ENCODE results near the gene TXNIP. TPM values are rescaled to one million over a fixed set of nuclear protein-coding genes. Genes with fewer than 3 reads are reported as not detected.

TXNIP gene
- total and polyA plus RNA-seq, 8 donors, result 280 to 539 (median 379) TPM

GRCh38 chr1:145997016-145997717 lies 788 bp upstream of the TXNIP start:
- Histone ChIP-seq H3K36me3 (peaks cover 0 to 33% of the 10 kb centered on the region in 2 donors), H3K4me1 (peaks cover 20 to 74% of the 10 kb centered on the region in 2 donors), H3K4me3 (peak overlapping the region; percentile 24 to 96), H3K27ac (peak overlapping the region; percentile 92), H3K27me3 (no peaks in the 10 kb centered on the region), H3K9me3 (no peaks in the 10 kb centered on the region)
- TF ChIP-seq CTCF (IDR thresholded peaks at IDR 0.05), result no peak
- ATAC-seq (peak; percentile 4), DNase-seq (peak in 1 of 4 donors; percentile 30)
- intact Hi-C loops (cut with DNase I), result no loop called here

DNA sequence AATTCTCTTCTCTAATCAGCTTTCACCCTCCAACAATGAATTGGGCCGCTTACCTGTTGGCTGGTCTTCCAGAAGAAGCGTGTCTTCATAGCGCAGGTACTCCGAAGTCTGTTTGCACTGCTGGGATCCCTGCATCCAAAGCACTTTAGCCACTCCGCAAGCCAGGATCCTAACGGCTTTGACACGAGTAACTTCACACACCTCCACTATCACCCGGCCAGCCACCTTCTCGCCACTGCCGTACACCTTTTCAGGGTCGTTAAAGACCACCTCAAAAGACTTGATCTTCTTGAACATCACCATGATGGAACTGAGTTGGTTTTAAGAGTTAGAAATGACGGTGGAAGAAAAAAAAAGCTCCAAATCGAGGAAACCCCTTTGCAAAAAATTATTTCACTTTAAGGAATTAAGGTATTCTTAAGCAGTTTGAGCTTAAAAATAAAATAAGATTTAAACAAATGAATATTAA lies 381 bp downstream of the TXNIP start:
- Histone ChIP-seq H3K27me3 (no peaks in the 10 kb centered on the region), H3K27ac (peak overlapping the region; percentile 92), H3K4me1 (peaks cover 21 to 75% of the 10 kb centered on the region in 2 donors), H3K9me3 (no peaks in the 10 kb centered on the region), H3K4me3 (peak overlapping the region; percentile 64 to 96), H3K36me3 (peaks cover 0 to 40% of the 10 kb centered on the region in 2 donors)
- intact Hi-C loops (cut with DNase I), result no loop called here
- no peak for TF ChIP-seq CTCF (IDR thresholded peaks at IDR 0.05)
- DNase-seq, result peak in 1 of 4 donors; percentile 38
- peak; percentile 4 for ATAC-seq

DNA sequence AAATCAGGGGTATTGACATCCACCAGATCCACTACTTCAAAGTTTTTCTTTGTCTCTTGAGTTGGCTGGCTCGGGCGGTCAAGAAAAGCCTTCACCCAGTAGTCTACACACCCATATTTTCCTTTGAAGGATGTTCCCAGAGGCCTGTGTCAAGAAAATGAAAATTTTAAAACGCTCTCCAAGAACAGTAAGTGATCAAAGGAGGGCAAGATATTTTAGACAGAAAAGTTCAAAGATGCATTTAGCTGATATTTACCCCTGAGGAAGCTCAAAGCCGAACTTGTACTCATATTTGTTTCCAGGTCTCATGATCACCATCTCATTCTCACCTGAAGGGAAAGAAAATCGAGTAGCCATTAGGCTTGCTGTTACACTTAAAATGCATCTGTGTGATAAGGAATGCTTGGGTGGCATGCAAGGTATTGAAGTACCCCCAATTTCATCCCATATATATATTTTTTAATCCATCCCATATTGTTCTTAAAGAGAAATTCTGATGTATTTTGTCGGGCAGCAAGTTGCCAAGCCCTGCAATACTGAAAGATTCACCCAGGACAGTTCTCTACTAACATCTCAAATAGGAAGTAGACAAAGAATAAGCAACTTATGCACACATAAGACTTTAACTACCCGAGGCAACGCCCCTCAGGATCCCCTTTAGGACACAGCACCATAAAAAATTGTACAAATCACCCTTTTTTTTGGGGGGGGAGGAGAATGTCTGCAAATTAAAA lies 1.1 kb downstream of the TXNIP start:
- intact Hi-C loops (cut with DNase I), result no loop called here
- Histone ChIP-seq H3K9me3 (no peaks in the 10 kb centered on the region), H3K27ac (peak overlapping the region; percentile 92), H3K36me3 (peaks cover 0 to 40% of the 10 kb centered on the region in 2 donors), H3K4me1 (peaks cover 21 to 74% of the 10 kb centered on the region in 2 donors), H3K27me3 (no peaks in the 10 kb centered on the region), H3K4me3 (peak overlapping the region; percentile 64 to 96)
- TF ChIP-seq CTCF (IDR thresholded peaks at IDR 0.05), result no peak
- peak in 1 of 4 donors; percentile 25 for DNase-seq
- ATAC-seq, result no peak

DNA sequence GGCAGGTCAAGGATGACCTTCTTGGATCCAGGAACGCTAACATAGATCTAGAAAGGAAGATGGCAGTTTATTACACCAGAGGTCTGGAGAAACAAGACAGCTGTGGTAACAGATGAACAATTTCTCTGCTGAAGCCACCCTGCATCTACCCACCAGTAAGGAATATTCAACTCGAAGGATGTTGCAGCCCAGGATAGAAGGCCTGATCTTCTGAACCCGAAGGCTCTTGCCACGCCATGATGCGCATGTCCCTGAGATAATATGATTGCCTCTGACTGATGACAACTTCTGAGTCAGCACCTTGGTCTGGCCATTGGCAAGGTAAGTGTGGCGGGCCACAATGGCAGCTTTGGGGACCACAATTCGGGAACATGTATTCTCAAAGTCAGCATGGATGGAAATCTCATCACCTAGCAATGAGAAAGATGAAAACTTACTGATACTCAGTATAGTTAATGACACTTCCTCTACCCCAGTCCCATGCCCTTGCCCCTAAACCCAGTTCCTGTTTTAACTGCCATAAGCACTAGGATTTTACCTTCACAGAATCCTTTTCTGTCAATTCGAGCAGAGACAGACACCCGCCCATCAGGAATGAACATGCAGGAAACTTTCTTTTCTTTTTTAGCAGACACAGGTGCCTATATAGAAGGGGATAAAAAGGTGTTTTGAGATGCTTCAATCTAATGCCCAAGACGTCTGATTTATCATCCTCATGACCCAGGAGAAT lies 1.8 kb downstream of the TXNIP start:
- ATAC-seq, result no peak
- peak in 1 of 4 donors; percentile 33 for DNase-seq
- H3K27ac ChIP-seq, result peak overlapping the region; percentile 92
- H3K4me1 ChIP-seq, result peaks cover 18 to 74% of the 10 kb centered on the region in 2 donors
- H3K4me3 ChIP-seq, result peak overlapping the region; percentile 64 to 96
- H3K9me3 ChIP-seq, result no peaks in the 10 kb centered on the region
- intact Hi-C loops (cut with DNase I), result no loop called here
- H3K36me3 ChIP-seq, result peaks cover 0 to 40% of the 10 kb centered on the region in 2 donors
- no peak for TF ChIP-seq CTCF (IDR thresholded peaks at IDR 0.05)
- H3K27me3 ChIP-seq, result no peaks in the 10 kb centered on the region
